HT-29 (cell line): Measurements from ENCODE around the gene CRLF2. TPM values are rescaled to one million over a fixed set of nuclear protein-coding genes. Genes with fewer than 3 reads are reported as not detected.
"Not testable (repeated sequence)": the region's sequence is repeated elsewhere in the genome, so short reads cannot be mapped to it uniquely, and the experiment has no call there.

Experiments
- DNase-seq: peaks from one replicate; pipeline ENCODE4 v3.0.0-alpha.2; 2015; ENCODE audit warnings: low spot score
- total RNA-seq: library from RNA; depleted of rRNA; stranded (reverse); fragments of >200 nt; shearing (Covaris generic); gene quantifications from 2 replicates; pipeline ENCODE4 v1.2.3, GENCODE V29; 2014

Gene CRLF2
- total RNA-seq, 1 experiment from 2014 or later, result not detected

- no peak for DNase-seq
These were observed 2.8 kb upstream of the CRLF2 start for GRCh38 chrX:1215123-1215823.

GRCh38 chrX:1213971-1214370 is 1.5 kb upstream of the CRLF2 start:
- no peak for DNase-seq

- DNase-seq, result no peak
These were observed 1.6 kb downstream of the CRLF2 start for GRCh38 chrX:1210844-1211243.

GRCh38 chrX:1207496-1208025 is 4.9 kb downstream of the CRLF2 start:
- no peak for DNase-seq

DNA sequence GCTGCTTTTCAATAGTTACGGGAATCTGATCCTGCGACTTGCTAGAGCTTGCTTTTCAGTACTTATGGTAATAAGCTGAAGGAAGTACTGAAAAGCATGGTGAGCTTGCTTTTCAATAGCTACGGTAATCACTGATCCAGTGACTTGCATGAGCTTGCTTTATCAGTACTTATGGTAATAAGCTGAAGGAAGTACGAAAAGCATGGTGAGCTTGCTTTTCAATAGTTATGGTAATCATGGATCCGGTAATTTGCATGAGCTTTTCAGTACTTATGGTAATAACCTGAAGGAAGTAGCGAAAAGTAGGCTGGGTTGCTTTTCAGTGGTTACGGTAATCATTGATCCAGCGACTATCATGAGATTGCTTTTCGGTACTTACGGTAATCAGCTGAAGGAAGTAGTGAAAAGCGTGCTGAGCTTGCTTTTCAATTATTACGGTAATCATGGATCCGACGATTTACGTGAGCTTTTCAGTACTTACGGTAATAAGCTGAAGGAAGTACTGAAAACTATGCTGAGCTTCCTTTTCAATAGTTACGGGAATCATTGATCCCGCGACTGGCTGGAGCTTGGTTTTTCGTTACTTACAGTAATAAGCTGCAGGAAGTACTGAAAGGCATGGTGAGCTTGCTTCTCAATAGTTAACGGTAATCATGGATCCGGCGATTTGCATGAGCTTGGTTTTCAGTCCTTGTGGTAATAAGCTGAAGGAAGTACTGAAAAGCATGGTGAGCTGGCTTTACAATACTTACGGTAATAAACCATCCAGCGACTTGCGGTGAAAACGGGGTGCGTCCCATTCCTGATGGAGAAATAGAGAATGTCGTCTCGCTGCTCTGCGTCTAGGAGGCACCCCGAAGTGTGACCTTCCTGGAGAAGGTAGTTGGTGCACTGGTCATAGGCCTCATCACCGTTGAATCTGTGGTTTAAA is 6.5 kb downstream of the CRLF2 start:
- DNase-seq, result peak; percentile 81

DNA sequence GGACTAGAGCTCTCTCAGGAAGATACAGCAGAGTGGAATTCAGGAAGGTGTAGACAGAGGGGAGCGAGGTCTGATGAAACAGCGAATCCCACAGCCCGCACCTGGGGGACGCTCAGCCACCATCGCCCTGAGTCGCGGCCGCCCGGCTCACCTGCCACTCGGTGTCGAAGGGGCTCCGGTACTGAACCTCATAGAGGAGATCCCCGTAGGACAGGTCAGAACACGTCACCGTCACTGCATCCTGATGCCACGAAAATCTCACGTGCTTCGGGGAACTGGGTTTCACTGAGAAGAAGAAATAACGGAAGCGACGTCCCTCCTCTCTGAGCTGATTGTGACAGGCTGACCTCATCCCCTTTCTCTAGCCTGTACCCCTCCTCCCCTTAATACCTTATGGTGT is 10.2 kb downstream of the CRLF2 start:
- no peak for DNase-seq

DNA sequence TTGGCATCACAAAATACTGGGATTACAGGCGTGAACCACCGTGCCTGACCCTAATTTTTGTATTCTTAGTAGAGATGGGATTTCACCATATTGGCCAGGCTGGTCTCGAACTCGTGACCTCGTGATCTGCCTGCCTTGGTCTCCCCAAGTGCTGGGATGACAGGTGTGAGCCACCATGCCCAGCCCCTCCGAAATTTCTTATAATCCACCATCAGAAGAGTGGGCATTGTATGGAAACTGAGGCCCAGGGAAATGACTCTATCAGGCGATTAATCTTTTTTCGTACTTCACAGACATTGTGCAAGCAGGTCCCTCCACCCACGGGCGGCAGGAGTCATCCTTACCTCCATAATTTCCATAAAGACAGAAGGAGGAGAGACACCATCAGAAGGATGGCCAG is 16.0 kb downstream of the CRLF2 start:
- no peak for DNase-seq

DNA sequence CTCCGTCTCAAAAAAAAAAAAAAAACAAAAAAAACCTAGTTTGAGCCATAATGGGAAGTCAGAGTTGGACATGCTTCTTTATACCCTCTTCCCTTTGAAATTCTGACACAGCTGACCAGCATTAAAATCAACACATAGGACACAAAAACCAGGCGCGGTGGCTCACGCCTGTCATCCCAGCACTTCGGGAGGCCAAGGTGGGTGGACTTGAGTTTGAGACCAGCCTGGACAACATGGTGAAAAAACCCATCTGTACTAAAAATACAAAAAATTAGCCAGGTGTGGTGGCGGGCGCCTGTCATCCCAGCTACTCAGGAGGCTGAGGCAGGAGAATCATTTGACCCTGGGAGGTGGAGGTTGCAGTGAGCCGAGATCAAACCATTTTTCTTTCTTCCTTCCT is 20.3 kb downstream of the CRLF2 start:
- not testable (repeated sequence) for DNase-seq

GRCh38 chrX:1190596-1191145 is 21.8 kb downstream of the CRLF2 start:
- no peak for DNase-seq

DNA sequence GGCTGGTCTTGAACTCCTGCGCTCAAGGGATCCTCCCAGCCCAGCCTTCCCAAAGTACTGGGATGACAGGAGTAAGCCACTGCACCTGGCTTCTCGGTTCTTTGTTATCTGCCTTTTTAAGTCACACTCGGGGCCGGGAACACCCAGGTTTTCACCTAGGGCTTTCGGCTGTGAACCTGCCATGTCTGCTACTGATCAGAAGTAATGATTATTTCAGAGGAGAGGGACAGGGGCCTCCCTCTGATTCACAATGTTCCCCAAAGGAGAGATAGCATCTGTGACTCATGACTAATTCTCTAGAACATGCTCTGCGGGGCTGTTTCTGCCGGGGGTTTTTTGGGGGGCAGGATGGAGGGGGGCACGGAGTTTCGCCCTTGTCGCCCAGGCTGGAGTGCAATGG is 26.9 kb downstream of the CRLF2 start:
- no peak for DNase-seq

DNA sequence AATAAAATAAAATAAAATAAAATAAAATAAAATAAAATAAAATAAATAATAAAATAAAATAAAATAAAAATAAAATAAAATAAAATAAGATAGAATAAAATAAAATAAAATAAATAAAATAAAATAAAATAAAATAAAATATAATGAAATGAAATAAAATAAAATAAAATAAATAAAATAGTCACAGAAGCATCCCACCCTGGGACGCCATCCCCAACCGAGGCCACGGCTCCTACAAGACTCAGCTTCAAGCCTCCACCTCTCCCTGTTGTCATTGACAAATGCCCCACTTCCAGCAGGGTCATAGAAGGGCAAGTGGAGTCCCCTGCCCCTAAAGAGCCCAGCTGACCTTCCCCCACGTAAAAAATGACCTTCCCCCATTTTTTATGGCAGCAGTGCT is 30.2 kb downstream of the CRLF2 start:
- DNase-seq, result no peak

GRCh38 chrX:1181661-1182060 is 30.8 kb downstream of the CRLF2 start:
- not testable (repeated sequence) for DNase-seq

DNA sequence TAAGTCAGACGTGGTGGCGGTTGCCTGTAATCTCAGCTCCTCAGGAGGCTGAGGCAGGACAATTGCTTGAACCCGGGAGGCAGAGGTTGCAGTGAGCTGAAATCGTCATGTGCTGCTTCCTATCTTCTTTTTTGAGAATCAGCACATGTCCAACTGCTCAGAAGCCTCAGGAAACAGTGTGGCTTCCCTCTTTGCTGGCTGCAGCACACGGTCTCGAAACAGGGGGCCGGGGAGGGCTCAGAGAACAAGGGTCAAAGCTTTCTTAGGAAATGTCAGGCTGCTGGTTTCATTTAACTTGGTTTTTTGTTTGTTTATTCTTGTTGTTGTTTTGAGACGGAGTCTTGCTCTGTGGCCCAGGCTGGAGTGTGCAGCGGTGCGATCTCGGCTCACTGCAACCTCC is 31.3 kb downstream of the CRLF2 start:
- no peak for DNase-seq

- DNase-seq, result no peak
These were observed 33.8 kb downstream of the CRLF2 start for GRCh38 chrX:1178580-1179057.

- DNase-seq, result not testable (repeated sequence)
These were observed 35.7 kb downstream of the CRLF2 start for GRCh38 chrX:1176531-1177320.

GRCh38 chrX:1174609-1175545 is 37.6 kb downstream of the CRLF2 start:
- not testable (repeated sequence) for DNase-seq

DNA sequence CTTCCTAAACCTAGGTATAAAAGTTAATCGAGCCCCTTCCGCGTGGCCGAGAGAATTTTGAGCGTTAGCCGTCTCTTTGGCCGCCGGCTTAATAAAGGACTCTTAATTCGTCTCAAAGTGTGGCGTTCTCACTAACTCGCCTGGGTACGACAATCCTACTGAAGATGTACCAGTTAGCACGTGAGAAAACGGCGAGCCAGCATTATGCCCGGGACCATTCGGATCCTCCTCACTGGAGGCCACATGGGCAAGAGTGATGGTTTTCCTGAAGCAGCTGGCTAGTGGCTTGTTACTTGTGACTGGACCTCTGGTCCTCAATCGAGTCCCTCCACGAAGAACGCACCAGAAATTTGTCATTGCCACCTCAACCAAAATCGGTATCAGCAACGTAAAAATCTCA is 39.0 kb downstream of the CRLF2 start:
- not testable (repeated sequence) for DNase-seq

GRCh38 chrX:1172496-1172895 is 40.0 kb downstream of the CRLF2 start:
- no peak for DNase-seq

- not testable (repeated sequence) for DNase-seq
These were observed 40.5 kb downstream of the CRLF2 start for GRCh38 chrX:1171915-1172314.

DNA sequence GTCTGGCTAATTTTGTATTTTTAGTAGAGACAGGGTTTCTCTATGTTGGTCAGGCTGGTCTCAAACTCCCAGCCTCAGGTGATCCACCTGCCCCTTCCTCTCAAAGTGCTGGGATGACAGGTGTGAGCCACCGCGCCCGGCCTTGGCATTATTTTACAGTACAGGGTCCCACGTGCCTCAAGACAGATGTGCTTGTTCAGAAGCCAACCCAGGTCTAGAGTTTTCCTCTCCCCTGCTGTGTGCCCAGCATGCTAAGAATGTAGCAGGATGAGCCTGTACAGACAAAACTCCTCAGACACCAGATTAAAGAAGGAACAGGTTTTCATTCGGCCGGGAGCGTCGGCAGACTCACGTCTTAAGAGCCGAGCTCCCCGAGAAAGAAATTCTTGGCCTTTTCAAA is 42.2 kb downstream of the CRLF2 start:
- DNase-seq, result no peak
